Sigmoid colon (tissue), 4 donors: ENCODE measurements around the gene CPNE4.

Source experiments
- EP300 ChIP-seq, 4 donors: sonication (generic); formaldehyde crosslinking; IDR thresholded peaks; one replicate each; pipeline ENCODE4 v1.6.1; 2017; ENCODE audit warnings: antibody characterized with exemption in 4 of 4
- POLR2A ChIP-seq, 2 donors: fragments of 450-650 bp; IDR thresholded peaks; one replicate each; pipeline ENCODE4 v1.6.1; 2016; ENCODE audit warnings: antibody characterized with exemption in 2 of 2, mild to moderate bottlenecking in 2 of 2, moderate library complexity in 2 of 2
- TF ChIP-seq, protein P1 (sequence below), 4 experiments: fragments of 450-650 bp in 3 of 4; fragments of 200-600 bp in 1 of 4; IDR thresholded peaks; one replicate each; pipeline ENCODE4 v1.5.1; 2016 to 2019; ENCODE audit warnings: antibody characterized with exemption in 4 of 4, mild to moderate bottlenecking in 3 of 4, moderate library complexity in 2 of 4

DNA sequence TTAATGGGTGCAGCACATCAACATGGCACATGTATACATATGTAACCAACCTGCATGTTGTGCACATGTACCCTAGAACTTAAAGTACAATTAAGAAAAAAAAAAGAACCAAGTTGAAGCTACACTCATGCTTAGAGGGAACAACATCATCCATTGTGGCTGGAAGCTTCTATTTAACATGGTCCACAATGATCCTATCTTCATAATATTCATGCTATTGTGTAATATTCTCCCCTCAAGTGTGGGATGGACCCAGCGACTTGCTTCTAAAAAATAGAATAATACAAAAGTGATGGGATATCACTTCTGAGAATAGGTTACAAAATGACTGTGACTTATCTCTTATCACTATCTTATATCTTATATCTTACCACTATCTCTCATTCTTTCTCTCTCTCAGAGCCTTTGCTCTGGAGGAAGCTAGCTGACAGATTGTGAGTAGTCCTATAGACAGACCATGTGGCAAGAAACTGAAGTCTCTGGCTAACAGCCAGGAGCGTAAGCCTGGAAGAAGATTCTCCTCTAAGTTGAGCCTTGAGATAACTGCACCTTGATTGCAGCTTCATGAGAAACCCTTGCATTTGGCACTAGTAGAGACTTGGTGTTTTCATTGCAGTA lies 333.6 kb downstream of the CPNE4 start:
- TF ChIP-seq POLR2A (IDR thresholded peaks at IDR 0.05) (no peak), EP300 (IDR thresholded peaks at IDR 0.05) (no peak)
- TF ChIP-seq, protein P1, sequence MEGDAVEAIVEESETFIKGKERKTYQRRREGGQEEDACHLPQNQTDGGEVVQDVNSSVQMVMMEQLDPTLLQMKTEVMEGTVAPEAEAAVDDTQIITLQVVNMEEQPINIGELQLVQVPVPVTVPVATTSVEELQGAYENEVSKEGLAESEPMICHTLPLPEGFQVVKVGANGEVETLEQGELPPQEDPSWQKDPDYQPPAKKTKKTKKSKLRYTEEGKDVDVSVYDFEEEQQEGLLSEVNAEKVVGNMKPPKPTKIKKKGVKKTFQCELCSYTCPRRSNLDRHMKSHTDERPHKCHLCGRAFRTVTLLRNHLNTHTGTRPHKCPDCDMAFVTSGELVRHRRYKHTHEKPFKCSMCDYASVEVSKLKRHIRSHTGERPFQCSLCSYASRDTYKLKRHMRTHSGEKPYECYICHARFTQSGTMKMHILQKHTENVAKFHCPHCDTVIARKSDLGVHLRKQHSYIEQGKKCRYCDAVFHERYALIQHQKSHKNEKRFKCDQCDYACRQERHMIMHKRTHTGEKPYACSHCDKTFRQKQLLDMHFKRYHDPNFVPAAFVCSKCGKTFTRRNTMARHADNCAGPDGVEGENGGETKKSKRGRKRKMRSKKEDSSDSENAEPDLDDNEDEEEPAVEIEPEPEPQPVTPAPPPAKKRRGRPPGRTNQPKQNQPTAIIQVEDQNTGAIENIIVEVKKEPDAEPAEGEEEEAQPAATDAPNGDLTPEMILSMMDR (IDR thresholded peaks at IDR 0.05) = no peak
